ENCODE results near the gene TRAPPC11.

DNA sequence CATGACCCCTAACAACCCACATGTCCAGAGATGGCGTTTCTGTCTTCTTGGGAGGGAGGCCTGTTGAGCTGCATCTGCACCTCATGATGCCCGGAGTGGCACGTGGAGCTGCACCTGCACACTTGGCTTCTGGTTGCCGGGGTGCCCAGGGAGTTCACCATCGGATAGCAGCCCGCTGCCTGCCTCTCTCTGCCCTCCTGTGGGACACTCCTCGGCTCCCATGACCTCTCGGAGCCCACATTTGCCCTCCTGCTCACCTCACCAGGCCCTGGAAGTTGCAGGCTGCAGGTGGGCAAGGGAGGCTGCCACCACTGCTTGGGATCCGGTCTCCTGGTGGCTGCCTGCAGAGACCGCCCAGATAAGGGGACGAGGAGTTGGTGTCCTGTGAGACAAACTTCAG lies 74.1 kb downstream of the TRAPPC11 start:
- no peak for TF ChIP-seq POLR2A (IDR thresholded peaks at IDR 0.05)
- no peak for TF ChIP-seq CTCF (IDR thresholded peaks at IDR 0.05)
